Heart left ventricle (tissue), 16 donors: ENCODE measurements around the gene MRPL22. TPM values are rescaled to one million over a fixed set of nuclear protein-coding genes. Genes with fewer than 3 reads are reported as not detected.
A peak's percentile ranks its signal among the peaks of the same experiment; 100 is the strongest.

Experiments used
- ATAC-seq, 4 donors: fragments of 200-7000 bp; cut with Tn5 transposase; one replicate each; pipeline ENCODE4 v1.9.1; 2020 to 2022; ENCODE audit warnings: moderate library complexity in 4 of 4, mild to moderate bottlenecking in 3 of 4, moderate number of reproducible peaks in 1 of 4
- DNase-seq, 5 donors: peaks; one replicate each; pipeline ENCODE4 v3.0.0-alpha.2; 2020
- H3K27ac ChIP-seq, 12 donors: fragments of 200-600 bp; sonication (generic) in 4 of 12; one replicate each; pipeline versions ENCODE4 v1.5.0 to v1.8.0; 2016 to 2022; ENCODE audit warnings: mild to moderate bottlenecking in 2 of 12
- H3K27me3 ChIP-seq, 9 donors: fragments of 200-600 bp; sonication (generic) in 2 of 9; one replicate each; pipeline versions ENCODE4 v1.5.1 to v1.8.0; 2016 to 2022; ENCODE audit warnings: mild to moderate bottlenecking in 3 of 9
- H3K36me3 ChIP-seq, 9 donors: fragments of 200-600 bp; sonication (generic) in 2 of 9; one replicate each; pipeline versions ENCODE4 v1.5.0 to v1.8.0; 2018 to 2022; ENCODE audit warnings: mild to moderate bottlenecking in 2 of 9
- H3K4me1 ChIP-seq, 12 donors: fragments of 200-600 bp; sonication (generic) in 4 of 12; one replicate each; pipeline versions ENCODE4 v1.5.0 to v1.8.0; 2016 to 2022; ENCODE audit warnings: mild to moderate bottlenecking in 3 of 12
- H3K4me3 ChIP-seq, 12 donors: fragments of 200-600 bp; sonication (generic) in 4 of 12; one replicate each; pipeline versions ENCODE4 v1.5.0 to v1.8.0; 2017 to 2022; ENCODE audit warnings: mild to moderate bottlenecking in 9 of 12, moderate library complexity in 4 of 12
- H3K9me3 ChIP-seq, 12 donors: fragments of 200-600 bp; sonication (generic) in 4 of 12; one replicate each; pipeline versions ENCODE4 v1.5.0 to v1.8.0; 2016 to 2022; ENCODE audit warnings: mild to moderate bottlenecking in 1 of 12
- CTCF ChIP-seq, 12 donors: fragments of 200-600 bp; sonication (generic) in 4 of 12; IDR thresholded peaks; one replicate each; pipeline versions ENCODE4 v1.5.0 to v1.8.0; 2018 to 2022; ENCODE audit warnings: antibody characterized with exemption in 12 of 12, mild to moderate bottlenecking in 5 of 12
- POLR2A ChIP-seq, 2 donors: fragments of 450-650 bp; IDR thresholded peaks; one replicate each; pipeline ENCODE4 v1.6.1; 2017; ENCODE audit warnings: antibody characterized with exemption in 2 of 2, mild to moderate bottlenecking in 2 of 2, moderate library complexity in 2 of 2
- WGBS, 4 donors: extraction: QIAGEN DNeasy Blood & Tissue Kit in 2 of 4; methylation state at CpG; one replicate each; pipeline versions ENCODE4 v1.1.5 to v1.1.7; 2013 to 2018; 5-methylcytosine and 5-hydroxymethylcytosine counted together
- intact Hi-C, 10 donors: fragments of 100-400 bp; cut with DNase I; formaldehyde crosslinking; loops; one replicate each; pipeline versions ENCODE4 v1.11.1 to v1.14.2; 2022
- long read RNA-seq, 3 donors: library from polyadenylated mRNA; unstranded; transcript quantifications; one replicate each; pipeline ENCODE4 v2.0.0, GENCODE V29; 2020 to 2021
- polyA plus RNA-seq, 2 donors: library from polyadenylated mRNA; stranded (reverse); fragments of 200-250 nt; gene quantifications; one replicate each; pipeline ENCODE4 v1.2.3, GENCODE V29; 2013
- total RNA-seq, 9 donors: library from RNA; depleted of rRNA in 2 of 9; stranded (reverse); fragments of >200 nt in 2 of 9; fragmentation: NEBNext Ultra II Directional in 3 of 9; extraction: Animal tissue kit (Norgen Biotek cat#: 25700) in 3 of 9; gene quantifications; one replicate each; pipeline versions ENCODE4 v1.1.0 to v1.2.4, GENCODE V29; 2016 to 2023
- donor health status: ischemic (EF 13 %, LVEDD 7.1; RV severe dilation, severe dysfunction).
- donor health status: healthy with polysubstance abuse.
- donor health status: DM: no; HTN: yes; CAD: no.
- donor health status: DM: no; HTN: no; CAD: no.
- donor health status: ischemic (EF 25% LVEDD 6.9; RV normal size, moderate dysfunction).
- donor health status: ischemic (EF 25% LVEDD 5.7; RV mildly dilated, moderate dysfunction).
- donor health status: healthy.
- donor health status: DM: yes; HTN: yes; CAD: no.
- donor health status: ischemic (EF 35%, LVEDD 5.7; RV mildly dilated, moderate dysfunction).
- donor health status: nonischemic (EF 11% LVEDD 7.7; RV severe dilation, severe dysfunction).
- donor health status: DM: yes; HTN: yes; CAD: no.
- donor health status: PGD.
- donor health status: ischemic (EF 29% LVEDD 5.4; RV normal size, mild dysfunction).
- donor health status: nonischemic (EF 23%, LVEDD 6.1; RV moderate dilation, normal function).

Gene MRPL22
- total RNA-seq (10 to 100 TPM; 25.7 to 76.3 (median 58.0) TPM), polyA plus RNA-seq (100 to 1,000 TPM in 1 of 2 donors, 10 to 100 TPM in 1; 90.1 to 144 TPM)
- long read RNA-seq, donor 1, transcript MRPL22-201 (6 exons, 3,035 nt), result minor isoform, 5 of 61 reads
- long read RNA-seq, donor 1, transcript MRPL22-207 (7 exons, 3,176 nt), result major isoform, 40 of 61 reads
- long read RNA-seq, donor 1, partial matches to known transcripts, result 12 of 61 reads
- long read RNA-seq, donor 1, other reads (novel, unspliced or antisense), result 4 of 61 reads
- long read RNA-seq, donor 2, transcript MRPL22-202 (6 exons, 784 nt), result minor isoform, 5 of 30 reads
- long read RNA-seq, donor 2, transcript MRPL22-201 (6 exons, 3,035 nt), result minor isoform, 5 of 30 reads
- long read RNA-seq, donor 2, transcript MRPL22-207 (7 exons, 3,176 nt), result major isoform, 17 of 30 reads
- long read RNA-seq, donor 2, partial matches to known transcripts, result 2 of 30 reads
- long read RNA-seq, donor 2, other reads (novel, unspliced or antisense), result 0 of 30 reads
- long read RNA-seq, donor 3, transcript MRPL22-207 (7 exons, 3,176 nt), result major isoform, 26 of 39 reads
- long read RNA-seq, donor 3, transcript MRPL22-201 (6 exons, 3,035 nt), result minor isoform, 5 of 39 reads
- long read RNA-seq, donor 3, partial matches to known transcripts, result 7 of 39 reads
- long read RNA-seq, donor 3, other reads (novel, unspliced or antisense), result 0 of 39 reads

- DNase-seq (peak; percentile 93 to 95 (median 95)), ATAC-seq (peak; percentile 69 to 81 (median 78))
- H3K4me1 ChIP-seq, result peaks cover 9 to 53% (median 43%) of the 10 kb centered on the region in 12 donors
- peaks cover 0 to 4% (median 0%) of the 10 kb centered on the region in 9 donors for H3K36me3 ChIP-seq
- TF ChIP-seq POLR2A (IDR thresholded peaks at IDR 0.05) (peak in 1 of 2 donors; percentile 65), CTCF (IDR thresholded peaks at IDR 0.05) (peak in 1 of 12 donors; percentile 15)
- H3K27me3 ChIP-seq, result no peaks in the 10 kb centered on the region
- WGBS, 4 donors, result 1% methylated on average over 35 to 40 of the region's 40 CpGs
- peak within 1 kb of the TSS in 11 of 12 donors; percentile 65 to 89 (median 81) for H3K27ac ChIP-seq
- H3K9me3 ChIP-seq, result no peaks in the 10 kb centered on the region
- intact Hi-C loops, result loop anchor here in 2 of 10 donors (10.0 kb wide), 1 partner anchor 1884 kb away; no protein-coding TSS in a partner anchor
- H3K4me3 ChIP-seq, result peak within 1 kb of the TSS; percentile 51 to 91 (median 76)
Measured at GRCh38 chr5:154940772-154941620, at the start of gene MRPL22. Gene MRPL22 (plus strand): TSS chr5:154941073. CDS start chr5:154941111, 38 bp downstream.

- no peak overlapping the region for H3K27ac ChIP-seq
- H3K27me3 ChIP-seq, result no peaks in the 10 kb centered on the region
- no peak overlapping the region for H3K4me3 ChIP-seq
- 70 to 85% (median 74%) methylated on average over 13 of the region's 13 CpGs for WGBS, 4 donors
- intact Hi-C loops, result loop anchor here in 1 of 10 donors (10.0 kb wide), 1 partner anchor 78 kb away; no protein-coding TSS in a partner anchor
- H3K36me3 ChIP-seq, result peaks cover 5 to 100% (median 99%) of the 10 kb centered on the region in 9 donors
- H3K4me1 ChIP-seq, result no peaks in the 10 kb centered on the region
- TF ChIP-seq CTCF (IDR thresholded peaks at IDR 0.05) (no peak), POLR2A (IDR thresholded peaks at IDR 0.05) (no peak)
- H3K9me3 ChIP-seq, result peaks cover 0 to 9% (median 0%) of the 10 kb centered on the region in 12 donors
- ATAC-seq, result peak in 3 of 4 donors; percentile 65 to 84 (median 69)
- peak in 1 of 5 donors; percentile 58 for DNase-seq
Measured at GRCh38 chr5:154892369-154892771, 48.5 kb upstream of the MRPL22 start.

- WGBS, 4 donors, result 77 to 88% (median 87%) methylated on average over 5 of the region's 5 CpGs
- ATAC-seq (no peak), DNase-seq (no peak)
- Histone ChIP-seq H3K27ac (no peak overlapping the region), H3K4me1 (no peaks in the 10 kb centered on the region), H3K4me3 (no peak overlapping the region), H3K36me3 (peaks cover 5 to 100% (median 99%) of the 10 kb centered on the region in 9 donors), H3K9me3 (peaks cover 0 to 1% (median 0%) of the 10 kb centered on the region in 12 donors), H3K27me3 (no peaks in the 10 kb centered on the region)
- intact Hi-C loops, result loop anchor here in 1 of 10 donors (10.0 kb wide), 1 partner anchor 79 kb away; no protein-coding TSS in a partner anchor
- TF ChIP-seq CTCF (IDR thresholded peaks at IDR 0.05), result no peak
- no peak for TF ChIP-seq POLR2A (IDR thresholded peaks at IDR 0.05)
Measured at GRCh38 chr5:154893381-154893780, 47.5 kb upstream of the MRPL22 start.
